ENCODE data around the gene SLC34A3. TPM values are rescaled to one million over a fixed set of nuclear protein-coding genes. Genes with fewer than 3 reads are reported as not detected.

Gene SLC34A3
- total and polyA plus RNA-seq, 2 of the 8 experiments (the other 6 are each of a cell fraction or from before 2014, with no cell fraction given) = 0.08 TPM; not detected in 1

DNA sequence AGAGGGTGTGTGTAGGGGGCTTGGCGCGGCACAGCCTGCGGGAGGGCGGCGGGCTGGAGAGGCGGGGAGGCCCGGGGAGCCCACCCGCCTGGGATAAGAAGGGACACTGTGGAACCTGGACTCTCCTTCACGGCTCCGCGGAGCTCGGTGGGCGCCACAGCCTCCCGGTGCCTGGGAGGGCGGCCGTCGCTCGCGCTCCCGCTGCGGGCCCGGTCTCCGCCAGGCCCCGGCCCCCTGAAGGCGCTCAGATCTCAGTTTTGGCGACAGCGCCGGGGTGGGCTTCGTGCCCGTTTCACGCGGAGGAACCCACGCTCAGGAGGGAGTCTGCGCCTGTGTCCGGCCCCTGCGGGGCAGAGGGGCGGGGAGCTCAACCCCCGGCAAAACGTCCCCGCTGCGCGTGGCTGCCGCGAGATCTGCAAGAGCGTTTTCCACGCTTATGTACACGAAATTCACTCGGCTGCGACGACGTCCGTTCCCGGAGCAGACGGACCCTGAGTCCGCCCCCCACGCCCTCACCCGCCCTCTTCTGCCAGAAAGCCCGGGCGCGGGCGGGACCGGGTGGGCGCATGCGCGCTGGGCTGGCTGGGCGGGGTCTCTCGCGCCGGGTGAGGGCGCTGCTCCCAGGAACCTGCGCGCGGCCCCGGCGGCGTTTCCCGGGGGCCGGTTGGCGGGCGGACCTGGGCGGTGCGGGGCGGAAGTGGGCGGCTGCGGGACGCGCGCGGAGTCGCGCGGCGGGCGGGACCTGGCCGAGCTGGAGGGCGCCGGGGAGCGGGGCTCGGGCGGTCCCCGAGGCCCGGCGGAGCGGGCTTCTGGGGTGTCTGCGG, 24.1 kb downstream of the SLC34A3 start, which contains the start of gene NELFB:
Gene NELFB (plus strand): TSS at position 704 of the 824 bp plus-strand sequence.
- Histone ChIP-seq H2BK15ac (ENCODE audit: low read length) (no peak within 1 kb of the TSS), H3K4me2 (ENCODE audit: insufficient read depth in 1 of 2, low read depth in 2 of 2, low read length in 2 of 2) (peak within 1 kb of the TSS; percentile 90 to 100), H3K4ac (replicated peaks; ENCODE audit: insufficient read length, low read depth, low read length) (peak within 1 kb of the TSS; percentile 99), H3K36me3 (ENCODE audit: control insufficient read depth in 2 of 4, insufficient read depth in 4 of 4, low read length in 3 of 4) (peaks cover 3 to 17% (median 12%) of the 10 kb centered on the region in 4 experiments; a peak in 6 of 8 replicates), H2BK120ac (replicated peaks; ENCODE audit: low read depth, low read length) (no peak within 1 kb of the TSS), H3K9me3 (ENCODE audit: insufficient read depth in 2 of 2, low read depth in 1 of 2, low read length in 1 of 2) (no peaks in the 10 kb centered on the region), H3K4me1 (replicated peaks in 1 of 4; ENCODE audit: control insufficient read depth in 3 of 4, insufficient read depth in 4 of 4, low read length in 3 of 4) (peaks cover 0 to 21% (median 16%) of the 10 kb centered on the region in 4 experiments; a peak in 5 of 7 replicates), H2AK5ac (ENCODE audit: low read depth, low read length) (peak within 1 kb of the TSS; percentile 39; the same call in 1 of the 2 replicates), H3K79me1 (ENCODE audit: low read depth, low read length) (peaks cover 9% of the 10 kb centered on the region), H3K14ac (ENCODE audit: insufficient read length) (no peak within 1 kb of the TSS), H3K27ac (ENCODE audit: low read depth, low read length) (peak within 1 kb of the TSS; percentile 83; the same call in 1 of the 2 replicates), H4K5ac (ENCODE audit: insufficient read length, low read depth, low read length) (peak within 1 kb of the TSS; percentile 40), H2BK20ac (ENCODE audit: low read length) (no peak within 1 kb of the TSS), H3K27me3 (replicated peaks in 1 of 4; ENCODE audit: control insufficient read depth in 3 of 4, extremely low read depth in 1 of 4, insufficient read depth in 3 of 4, low read length in 3 of 4) (peaks cover 0 to 7% (median 0%) of the 10 kb centered on the region in 4 experiments; a peak in 3 of 7 replicates), H2BK5ac (ENCODE audit: low read depth, low read length) (peak within 1 kb of the TSS; percentile 83), H2BK12ac (ENCODE audit: low read depth, low read length) (peak within 1 kb of the TSS; percentile 68; the same call in 1 of the 2 replicates), H4K91ac (replicated peaks; ENCODE audit: insufficient read length, low read length) (peak within 1 kb of the TSS; percentile 57), H3K56ac (replicated peaks; ENCODE audit: insufficient read length, low read depth, low read length) (peak within 1 kb of the TSS; percentile 82), H4K20me1 (replicated peaks in 1 of 2; ENCODE audit: control insufficient read depth in 1 of 2, insufficient read depth in 2 of 2, low read length in 2 of 2) (peaks cover 0 to 5% of the 10 kb centered on the region in 2 experiments), H4K8ac (ENCODE audit: extremely low read depth, insufficient read depth, low read length) (peak within 1 kb of the TSS; percentile 63), H3K79me2 (ENCODE audit: control insufficient read depth in 1 of 2, insufficient read depth in 2 of 2, low read length in 2 of 2) (peaks cover 0 to 13% of the 10 kb centered on the region in 2 experiments; a peak in 2 of 4 replicates), H3K9ac (replicated peaks in 1 of 4; ENCODE audit: extremely low read depth in 1 of 4, low read depth in 3 of 4, low read length in 3 of 4) (peak within 1 kb of the TSS; percentile 53 to 75 (median 62)), H2AFZ (ENCODE audit: low read length) (peak within 1 kb of the TSS; percentile 98), H3K4me3 (ENCODE audit: extremely low read depth in 1 of 4, insufficient read depth in 2 of 4, low read depth in 3 of 4, low read length in 4 of 4) (peak within 1 kb of the TSS; percentile 52 to 100 (median 88)), H3K23me2 (ENCODE audit: low read depth, low read length) (peaks cover 14% of the 10 kb centered on the region; the same call in 1 of the 2 replicates), H3K18ac (ENCODE audit: extremely low read depth, low read length) (peak within 1 kb of the TSS; percentile 90), H3K23ac (ENCODE audit: insufficient read length) (no peak within 1 kb of the TSS)
- FAIRE-seq (no peak), DNase-seq (ENCODE audit: low read depth in 1 of 2, low spot score in 2 of 2) (peak in 1 of 2 experiments; percentile 99)
- ChIA-PET CTCF (ENCODE audit: partially characterized antibody) (interaction anchor here (0.9 to 2.5 kb wide), 14 partner anchors 10 to 219 kb away, joined by 3 to 28 read pairs (median 4); partner anchors contain the start of genes RNF224, SSNA1, TOR4A and TUBB4B), POLR2A (ENCODE audit: partially characterized antibody) (interaction anchor here (0.9 to 69.9 kb wide), 5 partner anchors 2 to 117 kb away, joined by 3 to 1462 read pairs (median 5); partner anchors contain the start of genes CYSRT1, NDOR1, NELFB and RNF208)
- WGBS, 2 experiments (ENCODE audit: extremely low coverage in 1 of 2, insufficient coverage in 1 of 2, insufficient read length in 1 of 2, insufficient replicate concordance in 2 of 2, low coverage in 1 of 2, low lambda C conversion rate in 2 of 2, missing lambda C conversion rate in 1 of 2) = 4% methylated on average over 44 of the region's 105 CpGs; no CpG with 5 or more reads in 1 of the 2 experiments
- TF ChIP-seq EGR1 (IDR thresholded peaks at IDR 0.05; ENCODE audit: borderline replicate concordance, low read depth, low read length) = no peak; the same call in 1 of the 2 replicates
- 0 out of 2 replicates have a peak, but pooled peaks have one; percentile 23 for TF ChIP-seq CREB1 (IDR thresholded peaks at IDR 0.05)
- no peak for TF ChIP-seq MAFK (IDR thresholded peaks at IDR 0.05; ENCODE audit: low read depth, low read length)
- TF ChIP-seq HDAC2 (IDR thresholded peaks at IDR 0.05; ENCODE audit: borderline replicate concordance in 1 of 2, low read depth in 2 of 2, low read length in 2 of 2) = 0 out of 4 replicates have a peak, but pooled peaks of 1 of the 2 experiments have one; percentile 23
- peak; percentile 60 for TF ChIP-seq KDM4A (IDR thresholded peaks at IDR 0.05; ENCODE audit: low read depth, low read length, severe bottlenecking)
- TF ChIP-seq RFX5 (IDR thresholded peaks at IDR 0.05; ENCODE audit: borderline replicate concordance, low read depth, low read length) = no peak
- TF ChIP-seq NRF1 (IDR thresholded peaks at IDR 0.05; ENCODE audit: low read depth, low read length) = peak; percentile 52
- TF ChIP-seq SIN3A (conservative IDR thresholded peaks at IDR 0.05 in 1 of 2, IDR thresholded peaks at IDR 0.05 in 1 of 2; ENCODE audit: low read depth in 1 of 2, low read length in 2 of 2) = peak in 1 of 2 experiments; percentile 87; a peak in 1 of 4 replicates

Data from H1 (cell line).